Measurements from ENCODE around the gene ZNF677. TPM values are rescaled to one million over a fixed set of nuclear protein-coding genes. Genes with fewer than 3 reads are reported as not detected.
"Not testable (repeated sequence)": the region's sequence is repeated elsewhere in the genome, so short reads cannot be mapped to it uniquely, and the experiment has no call there.

Gene ZNF677
- total RNA-seq, 1 experiment from 2014 or later = not detected

- not testable (repeated sequence) for H3K4me1 ChIP-seq (ENCODE audit: low read length); H3K4me2 ChIP-seq (ENCODE audit: low read depth, low read length, poor library complexity, severe bottlenecking); DNase-seq; H3K4me3 ChIP-seq (ENCODE audit: low read length); H3K9ac ChIP-seq (ENCODE audit: low read length); H3K27ac ChIP-seq (ENCODE audit: low read length); H3K27me3 ChIP-seq (ENCODE audit: low read length); H2AFZ ChIP-seq (ENCODE audit: low read length); H4K20me1 ChIP-seq (ENCODE audit: insufficient read depth, low read depth, low read length); H3K9me2 ChIP-seq (replicated peaks; ENCODE audit: insufficient read depth, low read length); H3K79me2 ChIP-seq (ENCODE audit: low read length)
- Histone ChIP-seq H3K9me3 (ENCODE audit: low read length) (peaks cover 59% of the 10 kb centered on the region), H3K36me3 (ENCODE audit: insufficient read depth, low read length) (peaks cover 43% of the 10 kb centered on the region)
Observed at GRCh38 chr19:53211554-53211953, 43.1 kb downstream of the ZNF677 start.

- peak overlapping the region; percentile 59 for H3K4me2 ChIP-seq (ENCODE audit: low read depth, low read length, poor library complexity, severe bottlenecking)
- peak overlapping the region; percentile 32 for H3K27ac ChIP-seq (ENCODE audit: low read length)
- no peaks in the 10 kb centered on the region for H3K27me3 ChIP-seq (ENCODE audit: low read length)
- no peaks in the 10 kb centered on the region for H3K9me2 ChIP-seq (replicated peaks; ENCODE audit: insufficient read depth, low read length)
- peaks cover 14% of the 10 kb centered on the region for H3K9me3 ChIP-seq (ENCODE audit: low read length)
- H3K4me1 ChIP-seq (ENCODE audit: low read length) = peaks cover 26% of the 10 kb centered on the region
- peak overlapping the region; percentile 67 for H3K4me3 ChIP-seq (ENCODE audit: low read length)
- peaks cover 33% of the 10 kb centered on the region for H3K36me3 ChIP-seq (ENCODE audit: insufficient read depth, low read length)
- H3K9ac ChIP-seq (ENCODE audit: low read length) = peak overlapping the region; percentile 71
- no peaks in the 10 kb centered on the region for H4K20me1 ChIP-seq (ENCODE audit: insufficient read depth, low read depth, low read length)
- peak overlapping the region; percentile 57 for H2AFZ ChIP-seq (ENCODE audit: low read length)
- H3K79me2 ChIP-seq (ENCODE audit: low read length) = peaks cover 28% of the 10 kb centered on the region
- DNase-seq = peak; percentile 100
Observed at GRCh38 chr19:53196777-53197396, 57.8 kb downstream of the ZNF677 start.

GRCh38 chr19:53195265-53195903 lies 59.3 kb downstream of the ZNF677 start:
- Histone ChIP-seq H3K4me2 (ENCODE audit: low read depth, low read length, poor library complexity, severe bottlenecking) (no peak overlapping the region), H3K27me3 (ENCODE audit: low read length) (no peaks in the 10 kb centered on the region), H3K27ac (ENCODE audit: low read length) (no peak overlapping the region), H3K79me2 (ENCODE audit: low read length) (peaks cover 42% of the 10 kb centered on the region), H3K9ac (ENCODE audit: low read length) (no peak overlapping the region), H4K20me1 (ENCODE audit: insufficient read depth, low read depth, low read length) (no peaks in the 10 kb centered on the region), H2AFZ (ENCODE audit: low read length) (peak overlapping the region; percentile 2; the same call in 1 of the 2 replicates), H3K4me3 (ENCODE audit: low read length) (no peak overlapping the region), H3K4me1 (ENCODE audit: low read length) (peaks cover 29% of the 10 kb centered on the region), H3K9me3 (ENCODE audit: low read length) (peaks cover 8% of the 10 kb centered on the region; the same call in 1 of the 2 replicates), H3K9me2 (replicated peaks; ENCODE audit: insufficient read depth, low read length) (no peaks in the 10 kb centered on the region), H3K36me3 (ENCODE audit: insufficient read depth, low read length) (peaks cover 28% of the 10 kb centered on the region)
- peak; percentile 97 for DNase-seq

GRCh38 chr19:53193535-53194222 lies 61.0 kb downstream of the ZNF677 start:
- peaks cover 17% of the 10 kb centered on the region for H3K36me3 ChIP-seq (ENCODE audit: insufficient read depth, low read length)
- H3K4me3 ChIP-seq (ENCODE audit: low read length) = peak overlapping the region; percentile 86
- no peaks in the 10 kb centered on the region for H4K20me1 ChIP-seq (ENCODE audit: insufficient read depth, low read depth, low read length)
- no peaks in the 10 kb centered on the region for H3K27me3 ChIP-seq (ENCODE audit: low read length)
- H3K27ac ChIP-seq (ENCODE audit: low read length) = no peak overlapping the region
- peaks cover 4% of the 10 kb centered on the region; the same call in 1 of the 2 replicates for H3K9me3 ChIP-seq (ENCODE audit: low read length)
- H3K9ac ChIP-seq (ENCODE audit: low read length) = peak overlapping the region; percentile 41
- DNase-seq = no peak
- H3K79me2 ChIP-seq (ENCODE audit: low read length) = peaks cover 42% of the 10 kb centered on the region
- H3K9me2 ChIP-seq (replicated peaks; ENCODE audit: insufficient read depth, low read length) = no peaks in the 10 kb centered on the region
- H2AFZ ChIP-seq (ENCODE audit: low read length) = peak overlapping the region; percentile 66; the same call in 1 of the 2 replicates
- peaks cover 29% of the 10 kb centered on the region for H3K4me1 ChIP-seq (ENCODE audit: low read length)
- H3K4me2 ChIP-seq (ENCODE audit: low read depth, low read length, poor library complexity, severe bottlenecking) = peak overlapping the region; percentile 87

- Histone ChIP-seq H3K27ac (ENCODE audit: low read length) (peak within 1 kb of the TSS; percentile 68), H3K4me1 (ENCODE audit: low read length) (peaks cover 29% of the 10 kb centered on the region), H3K9me3 (ENCODE audit: low read length) (no peaks in the 10 kb centered on the region), H3K4me3 (ENCODE audit: low read length) (peak within 1 kb of the TSS; percentile 86), H3K9me2 (replicated peaks; ENCODE audit: insufficient read depth, low read length) (no peaks in the 10 kb centered on the region), H4K20me1 (ENCODE audit: insufficient read depth, low read depth, low read length) (no peaks in the 10 kb centered on the region), H3K36me3 (ENCODE audit: insufficient read depth, low read length) (peaks cover 11% of the 10 kb centered on the region), H3K9ac (ENCODE audit: low read length) (peak within 1 kb of the TSS; percentile 92), H2AFZ (ENCODE audit: low read length) (peak within 1 kb of the TSS; percentile 84; the same call in 1 of the 2 replicates), H3K79me2 (ENCODE audit: low read length) (peaks cover 36% of the 10 kb centered on the region), H3K4me2 (ENCODE audit: low read depth, low read length, poor library complexity, severe bottlenecking) (peak within 1 kb of the TSS; percentile 87), H3K27me3 (ENCODE audit: low read length) (no peaks in the 10 kb centered on the region)
- DNase-seq = peak; percentile 100
Observed at GRCh38 chr19:53192771-53193534, 61.7 kb downstream of the ZNF677 start, which contains the start of gene ZNF665. ZNF665 (minus strand) TSS chr19:53193358; CDS start chr19:53182898, 10,460 bp downstream.

- H2AFZ ChIP-seq (ENCODE audit: low read length) = no peak overlapping the region
- peaks cover 13% of the 10 kb centered on the region for H3K4me1 ChIP-seq (ENCODE audit: low read length)
- peaks cover 31% of the 10 kb centered on the region for H3K79me2 ChIP-seq (ENCODE audit: low read length)
- no peak overlapping the region for H3K27ac ChIP-seq (ENCODE audit: low read length)
- H4K20me1 ChIP-seq (ENCODE audit: insufficient read depth, low read depth, low read length) = no peaks in the 10 kb centered on the region
- H3K9ac ChIP-seq (ENCODE audit: low read length) = no peak overlapping the region
- H3K36me3 ChIP-seq (ENCODE audit: insufficient read depth, low read length) = peaks cover 11% of the 10 kb centered on the region
- no peaks in the 10 kb centered on the region for H3K9me3 ChIP-seq (ENCODE audit: low read length)
- H3K9me2 ChIP-seq (replicated peaks; ENCODE audit: insufficient read depth, low read length) = no peaks in the 10 kb centered on the region
- no peaks in the 10 kb centered on the region for H3K27me3 ChIP-seq (ENCODE audit: low read length)
- no peak overlapping the region for H3K4me3 ChIP-seq (ENCODE audit: low read length)
- DNase-seq = peak; percentile 66
- no peak overlapping the region for H3K4me2 ChIP-seq (ENCODE audit: low read depth, low read length, poor library complexity, severe bottlenecking)
Observed at GRCh38 chr19:53190253-53190652, 64.4 kb downstream of the ZNF677 start.

GRCh38 chr19:53189691-53190198 lies 64.9 kb downstream of the ZNF677 start:
- H3K9me3 ChIP-seq (ENCODE audit: low read length); H3K27me3 ChIP-seq (ENCODE audit: low read length); H3K4me2 ChIP-seq (ENCODE audit: low read depth, low read length, poor library complexity, severe bottlenecking); H3K27ac ChIP-seq (ENCODE audit: low read length); H4K20me1 ChIP-seq (ENCODE audit: insufficient read depth, low read depth, low read length); H3K9me2 ChIP-seq (replicated peaks; ENCODE audit: insufficient read depth, low read length); H2AFZ ChIP-seq (ENCODE audit: low read length); H3K4me3 ChIP-seq (ENCODE audit: low read length); H3K9ac ChIP-seq (ENCODE audit: low read length): not testable (repeated sequence)
- Histone ChIP-seq H3K4me1 (ENCODE audit: low read length) (peaks cover 13% of the 10 kb centered on the region), H3K36me3 (ENCODE audit: insufficient read depth, low read length) (peaks cover 11% of the 10 kb centered on the region), H3K79me2 (ENCODE audit: low read length) (peaks cover 31% of the 10 kb centered on the region)
- peak; percentile 42 for DNase-seq

All from Karpas-422 (cell line).